ENCODE results near the gene IQSEC1.

Gene IQSEC1

GRCh38 chr3:12980596-12981290 lies 92.5 kb downstream of the IQSEC1 start:
- no peak for DNase-seq

GRCh38 chr3:12979947-12980487 lies 93.2 kb downstream of the IQSEC1 start:
- DNase-seq = no peak

GRCh38 chr3:12979151-12979946 lies 93.9 kb downstream of the IQSEC1 start:
- no peak for DNase-seq

- DNase-seq = no peak
Observed at GRCh38 chr3:12978682-12979081, 94.5 kb downstream of the IQSEC1 start.

- no peak for DNase-seq
Observed at GRCh38 chr3:12977117-12977808, 96.0 kb downstream of the IQSEC1 start.

- no peak for DNase-seq
Observed at GRCh38 chr3:12975748-12976522, 97.3 kb downstream of the IQSEC1 start.

- no peak for DNase-seq
Observed at GRCh38 chr3:12974819-12975218, 98.4 kb downstream of the IQSEC1 start.

GRCh38 chr3:12974334-12974733 lies 98.9 kb downstream of the IQSEC1 start:
- no peak for DNase-seq

GRCh38 chr3:12973827-12974226 lies 99.4 kb downstream of the IQSEC1 start:
- no peak for DNase-seq

GRCh38 chr3:12972781-12973702 lies 100.2 kb downstream of the IQSEC1 start:
- DNase-seq = no peak

- no peak for DNase-seq
Observed at GRCh38 chr3:12972043-12972442, 101.2 kb downstream of the IQSEC1 start.

- DNase-seq = no peak
Observed at GRCh38 chr3:12970684-12971083, 102.5 kb downstream of the IQSEC1 start.

- DNase-seq = peak; percentile 60
Observed at GRCh38 chr3:12969486-12969885, 103.7 kb downstream of the IQSEC1 start.

- no peak for DNase-seq
Observed at GRCh38 chr3:12968541-12968940, 104.7 kb downstream of the IQSEC1 start.

- peak; percentile 93 for DNase-seq
Observed at GRCh38 chr3:12967606-12968351, 105.5 kb downstream of the IQSEC1 start.

- DNase-seq = peak; percentile 78
Observed at GRCh38 chr3:12966847-12967605, 106.2 kb downstream of the IQSEC1 start.

- DNase-seq = peak; percentile 84
Observed at GRCh38 chr3:12965999-12966846, 107.0 kb downstream of the IQSEC1 start.

GRCh38 chr3:12964711-12965612 lies 108.3 kb downstream of the IQSEC1 start:
- DNase-seq = no peak
